ENCODE measurements around the gene SFTPD.

DNA sequence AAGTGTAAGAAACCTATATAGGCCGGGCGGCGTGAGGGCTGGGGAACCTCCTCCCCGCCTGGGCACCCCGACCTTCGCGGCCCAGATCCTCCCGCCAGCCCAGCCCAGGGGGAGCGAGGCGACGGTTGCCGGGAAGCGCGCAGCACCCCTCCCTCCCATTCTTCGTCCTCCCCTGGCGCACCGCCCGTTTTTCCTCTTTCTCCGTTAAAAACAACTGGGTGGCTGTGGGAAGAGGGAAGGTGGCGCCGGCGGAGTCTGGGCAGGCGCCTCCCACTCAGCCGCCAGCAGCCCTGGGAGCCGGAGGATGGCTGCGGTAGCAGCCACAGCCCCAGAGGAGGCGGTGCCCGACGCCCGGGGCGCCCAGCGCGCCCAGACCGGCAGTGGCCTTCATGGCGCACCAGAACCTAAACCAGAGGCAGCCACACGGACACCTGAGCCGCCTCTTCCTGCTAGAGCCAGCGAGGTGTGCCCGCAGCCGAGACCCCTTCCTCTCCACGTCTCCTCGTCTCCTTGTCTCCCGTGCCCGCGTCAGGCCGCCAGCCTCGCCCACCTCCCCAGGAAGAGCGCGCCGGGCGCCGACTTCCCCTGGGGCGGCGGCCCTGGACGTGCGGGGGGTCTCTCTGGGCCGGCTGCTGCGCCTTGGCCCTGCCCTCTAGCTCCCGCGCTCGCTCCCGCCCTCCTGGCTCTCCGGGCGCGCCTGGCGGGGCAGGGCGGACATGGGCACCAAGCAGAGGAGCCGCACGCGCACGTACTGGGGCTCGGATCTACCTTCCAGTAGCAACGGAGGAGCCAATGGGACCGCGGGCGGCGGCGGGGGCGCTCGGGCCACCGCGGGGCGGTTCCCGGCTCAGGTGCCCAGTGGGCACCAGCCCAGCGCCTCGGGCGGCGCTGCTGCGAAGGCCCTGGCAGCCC, 32.8 kb upstream of the SFTPD start:
- TF ChIP-seq, protein P1, sequence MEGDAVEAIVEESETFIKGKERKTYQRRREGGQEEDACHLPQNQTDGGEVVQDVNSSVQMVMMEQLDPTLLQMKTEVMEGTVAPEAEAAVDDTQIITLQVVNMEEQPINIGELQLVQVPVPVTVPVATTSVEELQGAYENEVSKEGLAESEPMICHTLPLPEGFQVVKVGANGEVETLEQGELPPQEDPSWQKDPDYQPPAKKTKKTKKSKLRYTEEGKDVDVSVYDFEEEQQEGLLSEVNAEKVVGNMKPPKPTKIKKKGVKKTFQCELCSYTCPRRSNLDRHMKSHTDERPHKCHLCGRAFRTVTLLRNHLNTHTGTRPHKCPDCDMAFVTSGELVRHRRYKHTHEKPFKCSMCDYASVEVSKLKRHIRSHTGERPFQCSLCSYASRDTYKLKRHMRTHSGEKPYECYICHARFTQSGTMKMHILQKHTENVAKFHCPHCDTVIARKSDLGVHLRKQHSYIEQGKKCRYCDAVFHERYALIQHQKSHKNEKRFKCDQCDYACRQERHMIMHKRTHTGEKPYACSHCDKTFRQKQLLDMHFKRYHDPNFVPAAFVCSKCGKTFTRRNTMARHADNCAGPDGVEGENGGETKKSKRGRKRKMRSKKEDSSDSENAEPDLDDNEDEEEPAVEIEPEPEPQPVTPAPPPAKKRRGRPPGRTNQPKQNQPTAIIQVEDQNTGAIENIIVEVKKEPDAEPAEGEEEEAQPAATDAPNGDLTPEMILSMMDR (IDR thresholded peaks at IDR 0.05; ENCODE audit: low read depth, low read length), result no peak
- no peak for TF ChIP-seq EZH2phosphoT487 (IDR thresholded peaks at IDR 0.05; ENCODE audit: low read depth)
